HG02870 (cell line): ENCODE results near the gene KCTD15.

ENCODE experiments used
- ATAC-seq: cut with Tn5 transposase; IDR thresholded peaks from one replicate; pipeline ENCODE4 v1.9.1; 2021; ENCODE audit warnings: mild to moderate bottlenecking, moderate library complexity; ENCODE audit not compliant: unreplicated experiment

The KCTD15 gene

DNA sequence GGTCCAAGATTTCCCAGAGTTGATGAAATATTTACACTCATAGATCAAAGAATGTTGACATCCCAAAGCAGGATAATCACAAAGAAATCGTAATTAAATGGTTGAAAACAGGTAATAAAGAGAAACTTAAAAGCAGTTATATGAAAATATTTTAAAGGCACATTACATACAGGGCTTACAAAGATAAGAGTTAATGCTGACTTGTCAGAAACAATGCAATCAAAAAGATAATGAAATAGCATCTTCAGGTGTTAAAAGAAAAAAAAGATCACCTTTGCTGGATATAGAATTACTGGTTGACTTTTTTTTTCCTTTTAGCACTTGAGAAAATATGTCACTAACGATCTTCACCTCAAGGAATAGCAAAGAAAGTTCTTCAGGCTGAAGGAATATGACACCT, 48.8 kb downstream of the KCTD15 start:
- no peak for ATAC-seq

DNA sequence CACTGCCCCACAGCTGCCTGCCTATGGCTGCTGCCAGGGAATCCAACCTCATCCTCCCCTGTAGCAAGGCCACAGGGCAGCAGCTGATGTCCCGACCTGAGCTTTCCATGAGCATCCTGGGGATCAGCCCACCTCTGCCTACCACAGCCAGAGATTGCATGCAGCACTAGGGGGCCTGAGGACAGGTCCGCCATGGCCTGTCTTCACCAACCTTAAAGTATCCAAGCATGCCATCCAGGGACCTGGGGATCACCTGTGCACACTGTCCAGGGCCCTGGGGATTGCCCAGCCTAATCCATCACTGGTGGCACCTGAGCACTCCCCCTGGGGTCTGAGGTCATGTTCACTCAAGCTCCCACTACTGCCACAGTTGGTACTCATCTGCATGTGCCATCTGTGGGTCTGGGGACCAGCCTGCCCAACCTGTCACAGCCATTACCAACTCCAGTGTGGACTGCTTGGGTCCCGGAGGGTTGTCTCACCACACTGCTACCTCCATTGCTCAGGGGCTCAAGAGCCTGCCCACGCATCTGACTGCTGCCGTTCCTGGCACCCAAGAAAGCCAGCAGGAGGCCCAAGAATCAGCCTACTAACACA, 53.0 kb downstream of the KCTD15 start:
- ATAC-seq: no peak

DNA sequence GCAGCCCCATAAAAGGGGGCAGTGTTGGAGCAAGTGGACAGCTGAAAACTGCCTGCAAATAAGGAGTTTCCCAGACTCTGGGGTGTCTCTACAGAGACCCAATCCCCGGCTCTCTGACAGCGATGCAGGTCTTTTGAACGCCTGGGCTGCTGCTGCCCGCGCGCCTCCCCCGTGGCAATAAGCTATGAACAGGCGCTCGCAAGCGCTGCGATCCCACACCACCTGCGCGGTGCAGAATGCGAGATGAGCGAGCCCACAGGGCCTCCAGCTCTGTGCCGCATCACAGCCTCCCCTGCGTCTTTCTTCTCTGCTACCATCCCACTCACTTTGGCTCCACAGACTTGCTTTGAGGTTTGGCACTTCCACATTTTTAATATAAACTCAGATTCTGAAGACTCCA, 62.3 kb downstream of the KCTD15 start:
- ATAC-seq: no peak

- ATAC-seq: no peak
Measured at GRCh38 chr19:33860312-33861090, 63.8 kb downstream of the KCTD15 start.

DNA sequence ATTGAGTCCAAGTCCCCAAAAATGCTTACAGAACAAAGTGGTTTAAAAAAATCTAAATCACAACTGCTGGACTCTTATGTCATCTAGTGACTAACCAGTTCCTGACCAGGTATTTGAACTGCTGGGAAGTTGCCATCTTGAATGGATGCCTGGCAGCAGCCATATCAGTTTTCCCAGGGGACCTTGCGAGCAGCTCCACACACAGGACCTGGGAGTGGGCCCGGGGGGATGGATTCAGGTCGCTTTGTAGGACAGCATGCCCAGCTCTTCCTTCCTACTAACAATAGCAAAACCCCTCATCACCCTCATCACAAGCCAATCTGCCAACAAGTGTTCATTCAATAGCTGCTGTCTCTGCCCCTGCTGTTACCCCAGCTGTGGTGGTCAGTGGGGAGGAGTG, 65.3 kb downstream of the KCTD15 start:
- no peak for ATAC-seq

- ATAC-seq: no peak
Measured at GRCh38 chr19:33862981-33863380, 66.3 kb downstream of the KCTD15 start.

DNA sequence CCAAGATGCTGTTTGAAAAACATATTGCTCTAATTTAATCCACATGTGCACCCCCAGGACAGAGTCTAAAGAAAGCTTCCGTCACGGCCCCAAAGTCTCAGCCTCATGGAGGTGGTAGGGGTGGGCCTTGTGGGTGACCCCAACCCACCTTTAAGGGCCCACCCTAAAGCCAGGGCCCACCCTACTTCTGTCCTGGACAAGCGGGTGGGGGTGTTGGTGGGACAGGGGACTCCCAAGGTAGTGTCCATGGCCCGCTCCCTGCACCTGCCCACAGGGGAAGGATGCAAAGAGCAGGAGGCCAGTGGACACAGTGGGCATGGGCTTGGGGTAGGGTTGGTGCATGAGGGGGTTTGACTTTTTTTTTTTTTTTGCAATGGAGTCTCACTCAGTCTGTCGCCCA, 66.8 kb downstream of the KCTD15 start:
- no peak for ATAC-seq

- no peak for ATAC-seq
Measured at GRCh38 chr19:33864311-33864850, 67.7 kb downstream of the KCTD15 start.

DNA sequence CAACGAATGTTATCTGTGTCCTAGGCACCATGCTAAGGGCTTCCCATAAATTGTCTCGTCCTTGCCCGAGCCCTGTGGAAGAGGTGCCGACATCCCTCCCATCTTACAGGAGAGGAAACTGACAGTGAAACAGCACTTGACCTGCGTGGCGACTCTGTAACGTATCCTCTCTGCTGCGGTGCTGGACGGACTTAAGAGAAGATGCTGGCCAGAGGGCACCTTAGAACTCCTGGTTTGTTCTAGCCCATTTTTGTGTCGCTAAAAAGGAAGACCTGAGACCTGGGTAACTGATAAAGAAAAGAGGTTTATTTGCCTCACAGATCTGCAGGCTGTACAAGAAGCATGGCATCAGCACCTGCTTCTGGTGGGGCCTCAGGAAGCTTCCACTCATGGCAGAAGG, 68.6 kb downstream of the KCTD15 start:
- ATAC-seq: no peak
